A673 (cell line): ENCODE data around the gene RCHY1. TPM values are rescaled to one million over a fixed set of nuclear protein-coding genes. Genes with fewer than 3 reads are reported as not detected.

Experiments
- BruUV-seq: library from RNA; stranded (reverse); fragments of 400-500 nt; replicated peaks from 2 replicates; lab custom pipeline; 2021; lab: Mats Ljungman, UMichigan
- CTCF ChIA-PET: fragments of 300-600 bp; sonication (Branson Sonifier 250); formaldehyde crosslinking; loops from one replicate; lab custom pipeline; 2022; ENCODE audit warnings: antibody characterized with exemption; lab: Charles Lee
- POLR2A ChIA-PET: fragments of 300-600 bp; sonication (Branson Sonifier 250); formaldehyde crosslinking; loops from one replicate; lab custom pipeline; 2022; ENCODE audit warnings: antibody characterized with exemption; ENCODE audit not compliant: low non-redundant PET; lab: Charles Lee
- DNase-seq: peaks from one replicate; pipeline ENCODE4 v3.0.0-alpha.2; 2015; ENCODE audit warnings: low spot score
- H3K27ac ChIP-seq: fragments of 200-600 bp; sonication (generic); 2 replicates; pipeline ENCODE4 v1.5.1; 2016; ENCODE audit warnings: mixed run types, low read depth, mild to moderate bottlenecking, mixed read lengths, antibody characterized with exemption, low read length; ENCODE audit not compliant: poor library complexity, severe bottlenecking
- H3K27me3 ChIP-seq: fragments of 200-600 bp; sonication (generic); replicated peaks from 2 replicates; pipeline ENCODE4 v1.6.1; 2017; ENCODE audit warnings: mixed run types, low read depth, mild to moderate bottlenecking, mixed read lengths, antibody characterized with exemption, low read length; ENCODE audit not compliant: insufficient read depth, poor library complexity
- H3K36me3 ChIP-seq: fragments of 200-600 bp; sonication (generic); 2 replicates; pipeline ENCODE4 v1.6.1; 2016; ENCODE audit warnings: mixed run types, mild to moderate bottlenecking, mixed read lengths, antibody characterized with exemption, low read length; ENCODE audit not compliant: insufficient read depth, poor library complexity, severe bottlenecking
- H3K4me1 ChIP-seq: fragments of 200-600 bp; sonication (generic); 2 replicates; pipeline ENCODE4 v1.6.1; 2017; ENCODE audit warnings: mixed run types, mild to moderate bottlenecking, mixed read lengths, antibody characterized with exemption, low read length; ENCODE audit not compliant: insufficient read depth, poor library complexity, severe bottlenecking
- H3K4me3 ChIP-seq: fragments of 200-600 bp; sonication (generic); 2 replicates; pipeline ENCODE4 v1.5.1; 2016; ENCODE audit warnings: low read depth, mixed run types, mild to moderate bottlenecking, mixed read lengths, low read length; ENCODE audit not compliant: poor library complexity, severe bottlenecking
- H3K9me3 ChIP-seq: fragments of 200-600 bp; sonication (generic); 2 replicates; pipeline ENCODE4 v1.6.1; 2016; ENCODE audit warnings: mixed run types, low read depth, mild to moderate bottlenecking, mixed read lengths, antibody characterized with exemption, low read length; ENCODE audit not compliant: poor library complexity, severe bottlenecking
- CTCF ChIP-seq: fragments of 300-800, 200-600 bp; sonication (generic); conservative IDR thresholded peaks from 2 replicates; pipeline ENCODE4 v1.5.1; 2017; ENCODE audit warnings: low read depth, mild to moderate bottlenecking, antibody characterized with exemption, low read length, moderate library complexity, mixed read lengths
- EZH2 ChIP-seq: fragments of 200-600 bp; sonication (generic); IDR thresholded peaks from 2 replicates; pipeline ENCODE4 v1.6.1; 2017; ENCODE audit warnings: borderline replicate concordance, low read depth, mild to moderate bottlenecking, mixed read lengths, antibody characterized with exemption, low read length; ENCODE audit not compliant: poor library complexity, severe bottlenecking
- intact Hi-C: fragments of 100-400 bp; cut with micrococcal nuclease; formaldehyde crosslinking; loops from one replicate; pipeline ENCODE4 v1.10.0; 2022; ENCODE audit not compliant: unreplicated experiment
- total RNA-seq: library from RNA; stranded (reverse); gene quantifications from 2 replicates; pipeline ENCODE4 v1.2.3, GENCODE V29; 2021

RCHY1 gene
- total RNA-seq, 1 experiment from 2014 or later: 36.0 TPM

- ChIA-PET POLR2A (no interaction called here), CTCF (no interaction called here)
- Histone ChIP-seq H3K27me3 (no peaks in the 10 kb centered on the region), H3K27ac (no peak overlapping the region), H3K9me3 (no peaks in the 10 kb centered on the region), H3K4me1 (no peaks in the 10 kb centered on the region), H3K4me3 (no peak overlapping the region), H3K36me3 (peaks cover 19% of the 10 kb centered on the region)
- intact Hi-C loops: no loop called here
- TF ChIP-seq CTCF: no peak
- TF ChIP-seq EZH2: no peak
- no peak for DNase-seq
- no TSS peak for BruUV-seq
Measured at GRCh38 chr4:75484190-75484589, 30.0 kb downstream of the RCHY1 start.

- Histone ChIP-seq H3K9me3 (no peaks in the 10 kb centered on the region), H3K4me1 (no peaks in the 10 kb centered on the region), H3K36me3 (peaks cover 7% of the 10 kb centered on the region), H3K27me3 (no peaks in the 10 kb centered on the region), H3K27ac (no peak overlapping the region), H3K4me3 (no peak overlapping the region)
- BruUV-seq: no TSS peak
- DNase-seq: no peak
- CTCF ChIA-PET: no interaction called here
- POLR2A ChIA-PET: no interaction called here
- intact Hi-C loops: no loop called here
- TF ChIP-seq EZH2 (no peak), CTCF (no peak)
Measured at GRCh38 chr4:75477201-75477600, 37.0 kb downstream of the RCHY1 start.

GRCh38 chr4:75470738-75471137 lies 43.5 kb downstream of the RCHY1 start:
- TF ChIP-seq EZH2: no peak
- TF ChIP-seq CTCF: no peak
- no peaks in the 10 kb centered on the region for H3K27me3 ChIP-seq
- no peaks in the 10 kb centered on the region for H3K36me3 ChIP-seq
- DNase-seq: no peak
- POLR2A ChIA-PET: no interaction called here
- CTCF ChIA-PET: no interaction called here
- no peaks in the 10 kb centered on the region for H3K4me1 ChIP-seq
- intact Hi-C loops: no loop called here
- H3K27ac ChIP-seq: no peak overlapping the region
- H3K9me3 ChIP-seq: no peaks in the 10 kb centered on the region
- H3K4me3 ChIP-seq: no peak overlapping the region
- no TSS peak for BruUV-seq
